GM12878 (cell line): ENCODE data around the gene PRC1. TPM values are rescaled to one million over a fixed set of nuclear protein-coding genes. Genes with fewer than 3 reads are reported as not detected.

ENCODE experiments used
- CHD2 ChIP-seq: IDR thresholded peaks from 2 replicates; pipeline ENCODE4 v1.6.1; 2011; ENCODE audit warnings: low read depth, low read length, improper control_type of control experiment, borderline replicate concordance
- CHD4 ChIP-seq: fragments of 200-600 bp; sonication (generic); IDR thresholded peaks from 2 replicates; pipeline ENCODE4 v1.6.1; 2016; ENCODE audit warnings: mild to moderate bottlenecking
- ETV6 ChIP-seq, 2 experiments: fragments of 450-650 bp in 1 of 2; IDR thresholded peaks in 1 of 2; conservative IDR thresholded peaks in 1 of 2; 2 replicates each; pipeline ENCODE4 v1.6.1; 2014; ENCODE audit warnings: antibody characterized with exemption in 1 of 2, borderline replicate concordance in 1 of 2, low read depth in 1 of 2, mild to moderate bottlenecking in 1 of 2, moderate library complexity in 1 of 2
- KLF5 ChIP-seq: fragments of 450-650 bp; IDR thresholded peaks from 2 replicates; pipeline ENCODE4 v1.6.1; 2014; ENCODE audit warnings: mild to moderate bottlenecking; ENCODE audit not compliant: partially characterized antibody
- RBBP5 ChIP-seq: fragments of 200-600 bp; sonication (generic); conservative IDR thresholded peaks from 2 replicates; pipeline ENCODE4 v1.6.1; 2016
- RELB ChIP-seq: fragments of 450-650 bp; IDR thresholded peaks from 2 replicates; pipeline ENCODE4 v1.6.1; 2017; ENCODE audit warnings: low read depth, mild to moderate bottlenecking, moderate library complexity
- WRNIP1 ChIP-seq: IDR thresholded peaks from 2 replicates; pipeline ENCODE4 v1.6.1; 2011; ENCODE audit warnings: low read depth, low read length, improper control_type of control experiment, borderline replicate concordance
- ZNF384 ChIP-seq: IDR thresholded peaks from 2 replicates; pipeline ENCODE4 v1.6.1; 2012; ENCODE audit warnings: low read depth, mild to moderate bottlenecking, low read length, improper control_type of control experiment, borderline replicate concordance
- ZNF687 ChIP-seq: fragments of 450-650 bp; IDR thresholded peaks from 2 replicates; pipeline ENCODE4 v1.6.1; 2017; ENCODE audit warnings: mild to moderate bottlenecking, moderate library complexity
- polyA plus RNA-seq, 11 experiments: library from polyadenylated mRNA; depleted of rRNA in 4 of 11; unstranded in 6 of 11; stranded (reverse) in 5 of 11; fragments of >200 nt; fragmentation: Nextera tagmentation in 4 of 11; fragmentation: Illumina TruSeq in 1 of 11; extraction: Ambion mirVana in 4 of 11; extraction: Trizol in 1 of 11; gene quantifications; 1 replicate in 1 of 11; 2 replicates in 10 of 11; pipeline versions ENCODE4 v1.2.1 to v1.2.3, GENCODE V29; 2011 to 2016; ENCODE audit warnings: inconsistent platforms in 2 of 11, missing spikeins in 2 of 11, low read depth in 1 of 11
- total RNA-seq, 4 experiments: library from RNA; depleted of rRNA in 3 of 4; stranded (reverse); fragments of >200 nt in 3 of 4; fragmentation: Illumina TruSeq in 1 of 4; extraction: Trizol in 1 of 4; gene quantifications; 2 replicates each; pipeline versions ENCODE4 v1.2.1 to v1.2.3, GENCODE V29; 2013 to 2021

PRC1 gene
- total and polyA plus RNA-seq, 10 of the 15 experiments (the other 5 are each of a cell fraction or from before 2014, with no cell fraction given): 100 to 241 (median 131) TPM

- TF ChIP-seq CHD2 (peak; percentile 94), ZNF687 (no peak; the same call in 1 of the 2 replicates), WRNIP1 (no peak), RELB (peak; percentile 87), CHD4 (no peak), RBBP5 (no peak), KLF5 (peak; percentile 68), ZNF384 (no peak; the same call in 1 of the 2 replicates), ETV6 (conservative IDR thresholded peaks at IDR 0.05 in 1 of 2, IDR thresholded peaks at IDR 0.05 in 1 of 2; ENCODE audit: borderline replicate concordance in 1 of 2, low read depth in 1 of 2) (no peak)
These were observed at the start of gene PRC1 (continued) for GRCh38 chr15:90994417-90995311.
